CD1c-positive myeloid dendritic cell (primary cell): ENCODE data around the gene LTB.
"Not testable (repeated sequence)": the region's sequence is repeated elsewhere in the genome, so short reads cannot be mapped to it uniquely, and the experiment has no call there.

Experiments used
- DNase-seq: peaks from one replicate; pipeline ENCODE4 v3.0.0-alpha.2; 2016; ENCODE audit errors: extremely low spot score

LTB gene

DNA sequence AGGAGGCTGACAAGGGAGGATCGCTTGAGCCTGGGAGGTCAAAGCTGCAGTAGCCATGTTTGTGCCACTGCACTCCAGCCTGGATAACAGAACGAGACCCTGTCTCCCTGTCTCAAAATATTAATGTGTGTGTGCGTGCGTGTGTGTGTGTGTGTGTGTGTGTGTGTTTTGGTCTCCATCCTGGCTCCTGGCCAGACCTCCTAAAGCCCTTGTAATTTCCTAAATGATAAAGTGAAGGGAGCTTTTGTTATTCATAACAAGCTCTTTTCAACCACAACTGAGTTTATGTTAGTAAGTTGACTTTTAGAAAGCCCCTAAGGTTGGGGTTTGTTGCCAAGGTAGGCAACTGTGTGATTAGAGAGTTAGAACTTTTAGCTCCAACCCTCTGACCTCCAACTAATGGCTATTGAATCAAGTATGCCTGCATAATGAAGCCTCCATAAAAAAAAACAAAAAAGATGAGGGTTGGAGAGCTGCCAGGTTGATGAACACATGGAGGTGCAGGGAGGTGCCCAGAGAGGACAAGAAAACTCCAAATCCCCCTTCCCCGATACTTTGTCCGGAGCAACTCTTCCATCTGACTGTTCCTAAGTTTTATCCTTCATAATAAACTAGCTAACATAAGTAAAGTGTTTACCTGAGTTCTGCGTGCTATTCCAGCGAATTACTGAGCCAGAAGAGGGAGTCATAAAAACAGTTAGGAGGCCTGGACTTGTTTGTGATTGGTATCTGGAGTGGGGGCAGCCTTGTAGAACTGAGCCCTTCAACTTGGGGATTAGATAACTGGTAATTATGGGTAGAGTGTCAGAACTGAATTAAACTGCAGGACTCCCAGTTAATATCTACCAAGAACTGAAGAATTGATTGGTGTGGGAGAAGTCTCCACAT, 27.5 kb upstream of the LTB start:
- no peak for DNase-seq

DNA sequence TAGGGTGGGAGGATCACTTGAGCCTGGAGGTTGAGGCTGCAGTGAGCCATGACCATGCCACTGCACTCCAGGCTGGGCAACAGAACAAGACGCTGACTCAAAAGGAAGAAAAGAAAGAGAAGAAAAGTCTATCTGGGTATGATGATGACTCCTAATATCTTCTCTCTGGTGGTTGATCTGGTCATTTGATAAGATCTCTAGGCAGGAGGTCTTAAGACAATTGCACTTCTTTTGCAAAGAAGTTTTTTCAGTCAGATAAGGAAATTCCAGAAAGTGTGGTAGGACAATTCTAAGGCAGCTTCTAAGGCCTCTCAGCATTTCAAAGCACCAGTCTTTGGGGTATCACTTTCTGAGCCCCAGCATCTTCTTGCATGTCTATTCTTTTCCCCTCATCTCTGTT, 25.1 kb upstream of the LTB start:
- DNase-seq, result no peak

DNA sequence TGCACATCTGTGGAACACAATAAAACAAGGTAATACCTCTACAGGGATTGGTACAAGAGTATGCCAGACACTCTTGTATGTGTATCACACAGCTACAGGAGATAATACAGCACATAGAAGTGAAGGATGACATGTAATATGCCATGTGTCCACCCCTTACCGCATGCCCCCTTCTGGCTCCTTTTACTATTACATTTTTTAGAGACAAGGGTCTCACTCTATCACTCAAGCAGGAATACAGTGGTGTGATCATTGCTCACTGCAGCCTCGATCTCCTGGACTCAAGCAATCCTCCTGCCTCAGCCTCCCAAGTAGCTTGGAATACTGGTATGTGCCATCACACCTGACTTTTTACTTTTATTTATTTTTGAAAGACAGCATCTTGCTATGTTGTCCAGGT, 14.8 kb upstream of the LTB start:
- peak; percentile 68 for DNase-seq

DNA sequence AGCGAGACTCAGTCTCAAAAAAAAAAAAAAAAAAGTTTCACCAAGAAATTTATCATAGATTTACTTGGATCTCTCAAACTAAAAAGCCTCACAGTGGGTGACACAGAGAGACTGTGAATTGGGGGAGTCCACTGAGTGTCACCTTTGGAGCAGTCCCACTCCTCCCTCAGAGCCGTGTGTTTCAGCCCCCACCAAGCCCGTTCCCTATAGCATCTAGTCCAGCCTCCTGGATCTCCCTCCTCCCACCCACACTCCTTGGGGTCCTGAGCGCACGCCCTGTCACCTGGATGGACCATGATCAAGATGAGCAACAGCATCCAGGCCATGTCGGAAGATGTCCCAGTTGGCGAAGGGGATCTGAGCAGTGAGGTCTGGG, 10.2 kb upstream of the LTB start:
- no peak for DNase-seq

DNA sequence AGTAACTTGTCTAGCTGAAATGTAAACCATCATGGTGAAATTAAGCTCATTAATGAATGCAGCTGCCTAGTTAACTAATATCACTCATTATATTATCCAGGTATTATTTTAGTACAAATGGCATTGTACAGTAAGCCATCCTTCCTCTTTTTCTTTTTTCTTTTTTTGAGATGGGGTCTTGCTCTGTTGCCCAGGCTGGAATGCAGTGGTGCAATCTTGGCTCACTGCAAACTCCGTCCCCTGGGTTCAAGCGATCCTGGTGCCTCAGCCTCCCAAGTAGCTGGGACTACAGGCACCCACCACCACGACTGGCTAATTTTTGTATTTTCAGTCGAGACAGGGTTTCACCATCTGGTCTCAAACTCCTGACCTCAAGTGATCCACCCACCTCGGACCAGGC, 8.5 kb upstream of the LTB start:
- not testable (repeated sequence) for DNase-seq

DNA sequence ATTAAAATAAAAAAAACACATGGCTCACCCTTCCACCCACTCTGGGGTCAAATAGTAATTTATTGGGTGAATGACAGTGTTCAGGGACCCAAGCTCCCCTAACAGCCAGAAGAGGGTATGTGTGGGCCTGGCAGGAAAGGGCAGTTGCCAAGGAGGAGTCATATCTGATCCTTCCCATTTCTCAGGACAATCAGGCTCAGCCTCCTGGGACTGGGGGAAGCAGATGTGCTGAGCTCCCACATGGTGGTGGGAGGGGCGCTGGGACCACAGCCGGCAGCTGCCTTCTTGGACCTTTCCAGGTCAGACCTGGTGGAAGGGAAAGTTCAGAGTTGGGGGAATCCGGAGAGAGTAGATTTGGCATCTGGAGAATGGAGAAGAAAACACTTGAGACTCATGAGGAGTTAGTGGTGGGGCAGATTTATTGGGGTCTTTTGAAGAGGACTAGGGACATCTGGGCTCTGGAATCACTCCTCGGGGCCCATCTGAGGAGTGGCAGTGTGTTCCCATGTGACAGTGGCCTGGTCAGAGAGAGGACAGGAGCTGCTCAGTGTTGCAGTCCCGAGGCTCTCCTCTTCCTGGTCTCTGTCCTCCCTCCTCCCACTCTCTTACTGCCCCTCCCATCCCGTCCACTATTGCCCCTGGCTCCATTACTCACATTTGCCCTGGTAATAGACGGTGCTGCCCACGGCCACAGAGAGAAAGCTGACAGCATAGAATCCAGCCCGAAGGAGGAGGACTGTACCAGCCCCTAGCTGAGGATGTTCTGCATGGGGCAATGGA, 6.8 kb upstream of the LTB start:
- peak; percentile 62 for DNase-seq

DNA sequence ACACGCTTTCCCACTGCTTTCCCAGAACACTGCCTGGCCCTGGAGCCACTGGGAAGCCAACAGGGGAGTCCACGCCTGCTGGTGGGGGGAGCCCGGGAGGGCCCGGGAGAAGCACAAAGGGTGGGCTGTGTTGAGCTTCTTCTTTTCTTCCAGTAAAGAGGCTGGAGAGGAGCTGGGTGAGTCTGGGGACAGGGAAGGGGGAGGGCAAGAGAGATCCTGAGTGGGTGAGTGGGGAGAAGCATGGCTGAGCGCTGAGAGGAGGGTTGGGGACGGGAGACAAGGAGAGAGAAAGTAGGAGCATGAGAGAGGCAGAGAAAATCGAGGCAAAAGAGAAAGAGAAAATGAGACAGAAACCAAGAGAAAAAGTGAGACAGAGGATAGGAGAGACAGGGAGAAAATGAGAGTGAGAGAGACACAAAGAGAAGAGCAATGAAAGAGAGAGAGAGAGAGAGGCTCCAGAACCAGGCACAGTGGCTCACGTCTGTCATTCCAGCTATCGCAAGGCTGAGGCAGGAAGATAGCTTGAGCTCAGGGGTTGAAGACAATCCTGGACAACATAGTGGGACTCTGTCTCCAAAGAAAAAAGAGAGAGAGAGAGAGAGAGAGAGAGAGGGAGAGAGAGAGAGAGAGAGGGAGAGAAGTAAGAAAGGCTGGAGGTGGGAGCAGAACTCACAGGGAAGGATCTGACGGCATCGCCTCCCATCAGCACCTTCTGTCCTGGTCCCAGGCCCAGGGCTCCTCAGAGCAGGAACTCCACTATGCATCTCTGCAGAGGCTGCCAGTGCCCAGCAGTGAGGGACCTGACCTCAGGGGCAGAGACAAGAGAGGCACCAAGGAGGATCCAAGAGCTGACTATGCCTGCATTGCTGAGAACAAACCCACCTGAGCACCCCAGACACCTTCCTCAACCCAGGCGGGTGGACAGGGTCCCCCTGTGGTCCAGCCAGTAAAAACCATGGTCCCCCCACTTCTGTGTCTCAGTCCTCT, 5.9 kb upstream of the LTB start:
- peak; percentile 24 for DNase-seq

DNA sequence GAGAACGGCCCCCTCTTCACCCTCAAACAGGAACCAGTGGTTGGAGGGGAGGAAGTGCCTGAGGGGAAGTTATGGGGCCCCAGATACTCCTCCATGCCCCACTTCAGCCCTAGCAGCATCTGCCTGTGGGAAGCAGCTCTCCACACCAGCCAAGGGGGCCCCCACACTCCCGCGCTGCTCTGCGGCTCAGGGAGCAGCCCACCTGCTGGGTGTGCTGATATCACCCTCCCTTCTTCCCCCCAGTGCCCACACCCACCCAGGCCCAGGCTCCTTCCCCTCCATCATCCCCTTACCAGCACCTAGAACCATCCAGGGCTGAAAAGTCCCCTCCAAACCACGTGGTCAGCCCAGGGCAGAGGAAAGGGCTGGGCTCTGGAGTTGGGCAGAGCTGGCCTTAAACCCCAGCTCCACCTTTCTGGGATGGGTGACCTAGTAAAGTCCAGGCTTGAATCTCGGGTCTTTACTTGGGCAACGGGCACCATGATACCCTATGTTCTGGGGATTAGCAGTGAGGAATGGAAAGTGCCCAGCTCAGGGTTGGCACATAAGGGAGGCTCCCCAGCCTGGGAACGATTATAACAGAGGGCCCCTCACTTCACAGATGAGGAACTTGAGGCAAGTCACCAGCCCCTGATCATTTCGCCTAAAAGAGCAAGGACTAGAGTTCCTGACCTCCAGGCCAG, 4.5 kb upstream of the LTB start:
- DNase-seq, result peak; percentile 81

DNA sequence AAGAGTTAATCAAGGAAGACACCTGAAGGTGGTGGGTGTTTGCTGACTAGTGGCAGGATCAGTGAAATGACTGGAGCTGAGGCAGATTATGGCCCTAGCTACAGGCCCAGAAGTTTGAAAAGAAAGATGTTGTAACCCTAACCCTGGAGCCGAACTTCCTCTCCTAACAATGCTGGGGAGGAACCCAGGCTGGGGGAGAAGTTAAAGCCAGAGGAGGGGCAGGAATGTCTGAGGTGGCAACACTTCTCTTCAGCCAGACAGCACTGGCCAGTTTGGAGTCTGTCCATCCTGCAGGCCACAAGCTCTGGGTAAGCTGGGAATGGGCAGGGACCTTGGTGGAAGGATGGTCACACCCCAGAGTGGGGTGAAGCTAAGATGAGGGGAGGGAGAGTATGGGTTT, 3.8 kb upstream of the LTB start, which contains the start of gene LST1:
Gene LST1 (plus strand): TSS at position 270 of the 400 bp plus-strand sequence. CDS start 1,023 bp downstream, outside the sequence.
- peak; percentile 88 for DNase-seq

DNA sequence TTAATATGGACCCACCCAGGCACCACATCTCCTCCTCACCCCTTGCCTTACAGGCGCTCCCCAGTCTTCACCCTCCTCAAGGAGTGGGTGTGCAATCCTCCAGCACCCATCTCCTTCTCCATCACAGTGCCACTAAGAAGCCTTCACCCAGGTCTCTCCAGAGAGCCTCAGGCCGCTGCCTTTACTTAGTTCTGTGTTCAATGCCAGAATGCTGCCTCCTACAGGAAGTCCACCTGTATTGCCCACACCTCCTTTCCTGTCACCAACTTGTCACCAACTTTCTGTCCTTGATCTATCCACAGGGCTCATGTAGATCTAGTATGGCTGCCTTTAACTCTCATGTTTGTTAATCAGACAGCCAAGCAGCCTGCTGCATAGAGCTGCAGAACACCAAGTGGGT, 3.3 kb upstream of the LTB start:
- peak; percentile 27 for DNase-seq

DNA sequence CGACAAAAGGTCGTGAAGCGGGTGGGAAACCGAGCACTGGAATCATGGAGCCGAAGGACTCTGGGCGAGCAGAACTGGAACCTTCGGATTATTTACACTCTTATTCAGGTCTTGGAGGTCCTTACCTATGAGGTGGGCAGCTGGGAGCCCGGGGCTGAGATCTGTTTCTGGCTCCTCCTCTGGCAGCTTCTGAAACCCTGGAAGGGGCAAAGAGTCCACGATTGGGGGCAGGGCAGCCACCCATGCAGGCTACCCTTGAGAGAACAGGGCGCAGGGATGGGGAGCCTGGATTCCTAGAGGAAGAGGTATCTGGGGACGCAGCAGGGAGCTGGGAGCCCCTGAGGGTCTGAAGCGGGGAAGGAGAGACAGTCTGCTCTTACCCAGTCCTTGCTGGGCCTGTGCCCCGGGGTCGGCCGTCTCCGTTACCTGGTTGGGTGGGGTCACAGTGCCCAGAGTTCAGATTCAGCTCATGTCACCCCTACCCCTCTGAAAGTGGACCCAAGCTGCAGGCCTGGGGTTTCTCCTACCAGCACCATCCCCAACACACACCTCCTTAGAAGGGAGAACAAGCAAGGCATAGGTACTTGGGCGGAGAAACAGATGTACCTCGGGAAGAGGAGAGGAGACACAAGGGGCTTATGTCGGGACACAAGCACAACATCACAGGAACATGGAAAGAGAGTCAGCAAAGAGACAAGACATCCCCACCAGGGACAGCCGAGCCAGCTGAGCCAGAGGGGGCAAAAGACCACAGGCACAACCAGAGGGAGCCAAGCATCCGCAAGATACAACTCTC, 592 bp downstream of the LTB start:
- DNase-seq, result no peak

DNA sequence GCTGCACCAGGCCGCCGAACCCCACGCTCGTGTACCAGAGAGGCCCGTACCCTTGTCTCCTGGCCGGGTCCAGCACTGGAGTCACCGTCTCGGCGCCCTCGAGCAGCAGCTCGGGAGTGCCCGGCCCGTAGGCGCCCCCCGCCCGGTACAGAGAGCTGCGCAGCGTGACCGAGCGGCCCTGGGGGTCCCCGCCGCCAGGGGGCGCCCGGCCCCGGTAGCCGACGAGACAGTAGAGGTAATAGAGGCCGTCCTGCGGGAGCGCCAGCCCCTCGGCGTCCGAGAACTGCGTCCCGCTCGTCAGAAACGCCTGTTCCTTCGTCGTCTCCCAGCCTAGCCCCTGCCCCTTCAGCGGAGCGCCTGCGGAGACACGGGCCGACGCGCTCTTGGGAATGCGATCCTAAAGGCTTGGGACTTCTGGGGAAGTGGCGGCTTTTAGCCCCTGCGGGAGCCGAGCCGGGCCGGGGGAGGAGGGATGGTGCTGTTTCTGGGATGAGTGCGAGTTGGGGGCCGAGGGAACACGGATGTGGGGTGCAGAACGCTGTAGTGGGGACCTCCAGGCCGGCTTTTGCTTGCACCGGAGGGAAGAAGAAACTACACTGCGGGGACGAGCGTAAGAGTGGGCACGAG, 1.3 kb downstream of the LTB start:
- DNase-seq, result peak; percentile 89

DNA sequence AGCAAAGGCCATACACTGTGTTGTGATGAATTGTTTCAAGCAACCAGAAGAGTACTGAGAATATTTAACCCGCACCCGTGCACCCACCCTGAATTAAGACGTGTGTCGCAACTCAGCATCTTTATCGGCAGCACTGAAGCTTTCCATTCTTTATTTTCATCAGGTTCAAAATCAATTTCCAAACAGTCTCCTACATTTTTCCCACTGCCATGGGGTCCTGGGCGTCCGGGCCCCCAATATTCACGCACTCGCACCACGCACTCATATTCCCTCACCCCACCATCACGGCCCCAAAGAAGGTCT, 1.8 kb downstream of the LTB start:
- no peak for DNase-seq

DNA sequence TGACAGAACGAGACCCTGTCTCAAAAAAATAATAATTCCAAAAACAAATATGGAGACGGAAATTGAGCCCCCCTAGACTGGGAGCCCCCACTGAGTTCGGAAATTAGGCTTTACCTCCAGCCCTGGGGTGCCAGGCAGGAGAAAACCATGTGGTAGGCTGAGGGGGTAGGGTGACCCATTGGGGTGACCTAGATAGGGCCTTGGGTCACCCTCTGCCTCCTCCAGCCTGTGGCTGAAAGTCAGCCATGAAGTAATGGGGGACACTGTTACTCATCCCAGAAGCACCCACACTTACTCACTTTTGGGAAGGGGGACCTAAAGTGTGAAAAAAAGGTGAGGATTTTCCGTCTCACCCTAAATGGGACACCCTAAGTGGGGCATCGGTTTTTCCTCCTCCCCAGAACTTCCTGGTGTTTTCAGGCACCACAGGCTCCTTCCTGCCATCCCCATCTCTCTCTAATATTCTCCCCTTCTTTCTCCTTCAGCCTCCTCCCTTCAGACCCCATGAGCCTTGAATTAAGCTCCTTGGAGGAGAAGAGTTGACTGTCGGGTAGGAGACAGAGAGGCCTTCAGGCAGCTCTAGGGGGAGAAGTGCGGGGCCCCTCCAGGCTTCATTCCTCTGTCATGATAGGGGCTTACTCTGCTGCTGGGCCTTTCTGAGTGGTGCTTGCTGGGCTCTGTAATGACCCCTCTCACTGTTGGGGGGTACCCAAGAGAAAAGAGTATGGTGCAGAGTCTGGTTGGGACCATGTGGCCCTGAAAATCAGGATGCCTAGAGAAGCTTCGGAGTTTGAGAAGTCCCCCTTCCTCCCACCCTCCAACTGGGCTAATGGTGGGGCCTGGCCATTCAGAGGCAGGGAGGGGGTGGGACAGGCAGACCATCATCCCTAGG, 2.4 kb downstream of the LTB start:
- no peak for DNase-seq

DNA sequence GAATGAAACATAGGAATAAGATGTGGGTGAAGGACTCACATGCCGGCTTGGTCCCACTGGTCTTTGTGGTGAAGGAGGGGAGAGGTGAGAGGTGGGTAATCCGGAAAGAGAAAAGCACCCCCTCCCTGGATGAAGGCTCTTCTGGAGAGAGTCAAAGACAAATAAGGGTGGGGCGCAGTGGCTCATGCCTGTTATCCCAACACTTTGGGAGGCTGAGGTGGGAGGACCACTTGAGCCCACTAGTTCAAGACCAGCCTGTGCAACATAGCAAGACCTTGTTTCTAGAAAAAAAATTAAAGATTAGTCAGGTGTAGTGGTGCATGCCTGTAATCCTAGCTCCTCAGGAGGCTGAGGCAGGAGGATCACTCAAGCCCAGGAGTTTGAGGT, 3.1 kb downstream of the LTB start:
- no peak for DNase-seq

DNA sequence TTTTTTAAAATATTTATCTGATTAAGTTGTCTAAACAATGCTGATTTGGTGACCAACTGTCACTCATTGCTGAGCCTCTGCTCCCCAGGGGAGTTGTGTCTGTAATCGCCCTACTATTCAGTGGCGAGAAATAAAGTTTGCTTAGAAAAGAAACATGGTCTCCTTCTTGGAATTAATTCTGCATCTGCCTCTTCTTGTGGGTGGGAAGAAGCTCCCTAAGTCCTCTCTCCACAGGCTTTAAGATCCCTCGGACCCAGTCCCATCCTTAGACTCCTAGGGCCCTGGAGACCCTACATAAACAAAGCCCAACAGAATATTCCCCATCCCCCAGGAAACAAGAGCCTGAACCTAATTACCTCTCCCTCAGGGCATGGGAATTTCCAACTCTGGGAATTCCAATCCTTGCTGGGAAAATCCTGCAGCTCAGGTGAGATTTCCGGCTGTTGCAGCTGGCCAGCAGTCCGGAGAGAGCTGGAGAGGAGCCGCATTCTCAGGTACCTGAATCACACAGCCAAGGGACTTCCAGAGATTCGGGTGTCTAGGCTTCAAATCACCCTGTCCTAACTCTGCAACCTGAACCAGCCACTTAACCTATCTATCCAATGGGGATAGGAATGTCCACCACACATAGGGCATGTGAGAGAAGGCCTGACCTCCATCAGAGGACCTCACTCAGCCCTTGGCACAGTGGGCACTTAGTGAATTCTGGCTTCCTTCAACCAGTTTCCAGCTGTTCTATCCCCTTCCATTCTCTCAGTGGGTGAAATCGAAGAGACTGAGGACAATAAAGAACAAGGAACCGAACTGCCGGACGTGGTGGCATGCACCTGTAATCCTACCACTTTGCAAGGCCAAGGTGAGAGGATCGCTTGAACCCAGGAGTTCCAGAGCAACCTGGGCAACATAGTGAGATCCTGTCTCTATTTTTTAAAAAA, 3.8 kb downstream of the LTB start:
- no peak for DNase-seq

DNA sequence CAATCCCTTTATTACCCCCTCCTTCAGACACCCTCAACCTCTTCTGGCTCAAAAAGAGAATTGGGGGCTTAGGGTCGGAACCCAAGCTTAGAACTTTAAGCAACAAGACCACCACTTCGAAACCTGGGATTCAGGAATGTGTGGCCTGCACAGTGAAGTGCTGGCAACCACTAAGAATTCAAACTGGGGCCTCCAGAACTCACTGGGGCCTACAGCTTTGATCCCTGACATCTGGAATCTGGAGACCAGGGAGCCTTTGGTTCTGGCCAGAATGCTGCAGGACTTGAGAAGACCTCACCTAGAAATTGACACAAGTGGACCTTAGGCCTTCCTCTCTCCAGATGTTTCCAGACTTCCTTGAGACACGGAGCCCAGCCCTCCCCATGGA, 4.7 kb downstream of the LTB start:
- no peak for DNase-seq
